Gastroesophageal sphincter (tissue), 4 donors: ENCODE data around the gene CPNE8. TPM values are rescaled to one million over a fixed set of nuclear protein-coding genes. Genes with fewer than 3 reads are reported as not detected.
"Not testable (repeated sequence)": the region's sequence is repeated elsewhere in the genome, so short reads cannot be mapped to it uniquely, and the experiment has no call there.

Experiments
- ATAC-seq: fragments of 150-250 bp; one replicate; pipeline ENCODE4 v1.9.1; 2016; ENCODE audit warnings: mild to moderate bottlenecking, moderate library complexity
- H3K27ac ChIP-seq, 4 donors: fragments of 200-600 bp; sonication (generic) in 3 of 4; 1 replicate in 3 of 4; 2 replicates in 1 of 4; pipeline ENCODE4 v1.5.1; 2016 to 2019
- H3K27me3 ChIP-seq: fragments of 200-600 bp; sonication (generic); one replicate; pipeline ENCODE4 v1.5.1; 2019
- H3K36me3 ChIP-seq, 2 donors: fragments of 200-600 bp; sonication (generic); one replicate each; pipeline ENCODE4 v1.5.1; 2019; ENCODE audit warnings: control low read depth in 1 of 2
- H3K4me1 ChIP-seq, 3 donors: fragments of 200-600 bp; sonication (generic); 1 replicate in 2 of 3; 2 replicates in 1 of 3; pipeline ENCODE4 v1.5.1; 2016 to 2019; ENCODE audit warnings: control low read depth in 2 of 3
- H3K4me3 ChIP-seq, 2 donors: fragments of 200-600 bp; sonication (generic); one replicate each; pipeline ENCODE4 v1.5.1; 2019; ENCODE audit warnings: mild to moderate bottlenecking in 1 of 2, moderate library complexity in 1 of 2
- H3K9me3 ChIP-seq, 3 donors: fragments of 200-600 bp; sonication (generic); one replicate each; pipeline ENCODE4 v1.5.1; 2017 to 2019; ENCODE audit warnings: control low read depth in 2 of 3
- EP300 ChIP-seq: sonication (generic); formaldehyde crosslinking; IDR thresholded peaks from one replicate; pipeline ENCODE4 v1.6.1; 2017; ENCODE audit warnings: antibody characterized with exemption, mild to moderate bottlenecking
- POLR2A ChIP-seq, 2 donors: fragments of 450-650 bp; IDR thresholded peaks; one replicate each; pipeline ENCODE4 v1.6.1; 2017; ENCODE audit warnings: antibody characterized with exemption in 2 of 2, mild to moderate bottlenecking in 2 of 2, moderate library complexity in 1 of 2
- POLR2AphosphoS5 ChIP-seq: sonication (generic); formaldehyde crosslinking; IDR thresholded peaks from one replicate; pipeline ENCODE4 v1.6.1; 2017; ENCODE audit warnings: antibody characterized with exemption
- WGBS, 2 donors: methylation state at CpG; one replicate each; pipeline ENCODE4 v1.1.5; 2018; ENCODE audit warnings: low coverage in 1 of 2; 5-methylcytosine and 5-hydroxymethylcytosine counted together
- total RNA-seq, 4 donors: library from RNA; depleted of rRNA; stranded (reverse); fragments of >200 nt; gene quantifications; one replicate each; pipeline ENCODE4 v1.1.0, GENCODE V29; 2016
- TF ChIP-seq, protein P1 (sequence below), 4 experiments: fragments of 200-600 bp in 2 of 4; fragments of 450-650 bp in 2 of 4; sonication (generic) in 1 of 4; IDR thresholded peaks; one replicate each; pipeline ENCODE4 v1.5.1; 2017 to 2019; ENCODE audit warnings: antibody characterized with exemption in 4 of 4, mild to moderate bottlenecking in 2 of 4, moderate library complexity in 2 of 4

CPNE8 gene
- total RNA-seq, 4 donors from 2014 or later = 15.5 to 44.2 (median 21.2) TPM

DNA sequence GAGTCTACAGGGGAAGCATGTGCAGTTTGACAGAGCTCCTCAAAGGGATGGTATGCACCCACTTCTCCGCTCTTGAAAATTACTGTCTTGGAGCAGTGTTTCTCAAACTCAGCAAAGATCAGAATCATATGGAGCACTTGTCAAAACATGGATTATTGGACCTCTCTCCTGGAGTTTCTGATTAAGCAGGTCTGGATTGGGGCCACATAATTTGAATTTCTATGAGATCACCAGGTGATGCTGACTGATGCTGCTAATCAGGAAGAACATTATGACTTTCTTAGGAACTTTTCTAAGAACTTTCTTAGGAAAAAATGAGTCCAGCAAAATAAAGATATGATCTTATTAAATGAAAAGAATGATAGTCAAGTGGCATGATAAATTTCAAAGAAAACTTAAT lies 144.3 kb downstream of the CPNE8 start:
- Histone ChIP-seq H3K9me3 (no peaks in the 10 kb centered on the region), H3K4me3 (no peak overlapping the region), H3K36me3 (peaks cover 0 to 24% of the 10 kb centered on the region in 2 donors), H3K27ac (no peak overlapping the region), H3K4me1 (no peaks in the 10 kb centered on the region), H3K27me3 (no peaks in the 10 kb centered on the region)
- no peak for TF ChIP-seq EP300
- TF ChIP-seq POLR2AphosphoS5 = no peak
- TF ChIP-seq, protein P1, sequence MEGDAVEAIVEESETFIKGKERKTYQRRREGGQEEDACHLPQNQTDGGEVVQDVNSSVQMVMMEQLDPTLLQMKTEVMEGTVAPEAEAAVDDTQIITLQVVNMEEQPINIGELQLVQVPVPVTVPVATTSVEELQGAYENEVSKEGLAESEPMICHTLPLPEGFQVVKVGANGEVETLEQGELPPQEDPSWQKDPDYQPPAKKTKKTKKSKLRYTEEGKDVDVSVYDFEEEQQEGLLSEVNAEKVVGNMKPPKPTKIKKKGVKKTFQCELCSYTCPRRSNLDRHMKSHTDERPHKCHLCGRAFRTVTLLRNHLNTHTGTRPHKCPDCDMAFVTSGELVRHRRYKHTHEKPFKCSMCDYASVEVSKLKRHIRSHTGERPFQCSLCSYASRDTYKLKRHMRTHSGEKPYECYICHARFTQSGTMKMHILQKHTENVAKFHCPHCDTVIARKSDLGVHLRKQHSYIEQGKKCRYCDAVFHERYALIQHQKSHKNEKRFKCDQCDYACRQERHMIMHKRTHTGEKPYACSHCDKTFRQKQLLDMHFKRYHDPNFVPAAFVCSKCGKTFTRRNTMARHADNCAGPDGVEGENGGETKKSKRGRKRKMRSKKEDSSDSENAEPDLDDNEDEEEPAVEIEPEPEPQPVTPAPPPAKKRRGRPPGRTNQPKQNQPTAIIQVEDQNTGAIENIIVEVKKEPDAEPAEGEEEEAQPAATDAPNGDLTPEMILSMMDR (IDR thresholded peaks at IDR 0.05) = no peak
- no peak for TF ChIP-seq POLR2A (IDR thresholded peaks at IDR 0.05)
- ATAC-seq = no peak
- WGBS, 2 donors = 86 to 100% methylated on average over 1 of the region's 1 CpG

DNA sequence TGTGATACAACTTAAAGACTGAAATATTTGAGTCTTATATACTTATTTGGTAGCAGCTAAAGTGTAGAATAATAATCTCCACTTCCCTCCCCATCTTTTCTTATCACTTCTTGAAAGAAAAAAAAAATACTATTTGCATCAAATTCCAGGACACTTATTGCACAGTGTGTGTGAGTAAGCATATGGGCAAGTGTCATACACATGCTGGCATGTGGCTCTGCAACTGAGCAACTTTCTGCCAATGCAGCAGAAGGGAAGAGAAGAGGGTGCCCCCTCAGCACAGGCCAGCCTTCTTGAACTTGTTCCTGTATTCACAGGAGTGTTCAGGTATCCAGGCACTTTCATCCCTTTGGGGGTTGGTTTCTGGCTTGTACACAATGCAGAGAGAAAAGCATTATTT lies 145.8 kb downstream of the CPNE8 start:
- no peak for ATAC-seq
- TF ChIP-seq POLR2AphosphoS5 (no peak), EP300 (no peak)
- TF ChIP-seq, protein P1 (IDR thresholded peaks at IDR 0.05) = no peak
- H3K27ac ChIP-seq = no peak overlapping the region
- H3K4me3 ChIP-seq = no peak overlapping the region
- H3K4me1 ChIP-seq = no peaks in the 10 kb centered on the region
- H3K9me3 ChIP-seq = no peaks in the 10 kb centered on the region
- no peaks in the 10 kb centered on the region for H3K27me3 ChIP-seq
- H3K36me3 ChIP-seq = peaks cover 0 to 21% of the 10 kb centered on the region in 2 donors

DNA sequence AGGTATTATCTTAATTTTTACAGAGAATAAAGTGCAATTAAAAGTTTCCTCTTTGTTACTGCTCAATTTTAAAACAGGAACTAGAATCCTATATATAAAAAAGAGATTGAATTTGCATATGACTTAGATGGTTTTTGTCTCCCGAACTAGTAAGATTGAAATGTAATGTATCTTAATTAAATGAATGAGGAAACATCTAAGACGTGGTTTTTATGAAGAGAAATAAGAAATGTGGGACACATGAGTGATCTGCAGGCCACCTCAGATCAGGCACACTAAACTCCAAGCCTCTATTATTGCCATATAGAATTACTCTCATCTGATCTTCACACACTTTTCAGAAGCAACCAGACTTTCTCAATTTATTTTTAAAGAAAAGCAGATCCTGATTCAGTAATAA lies 158.6 kb downstream of the CPNE8 start:
- no peak for ATAC-seq
- Histone ChIP-seq H3K27ac (no peak overlapping the region), H3K4me1 (no peaks in the 10 kb centered on the region), H3K4me3 (no peak overlapping the region), H3K36me3 (peaks cover 0 to 5% of the 10 kb centered on the region in 2 donors), H3K9me3 (no peaks in the 10 kb centered on the region), H3K27me3 (no peaks in the 10 kb centered on the region)
- TF ChIP-seq, protein P1 (IDR thresholded peaks at IDR 0.05) = no peak
- no peak for TF ChIP-seq POLR2AphosphoS5
- TF ChIP-seq POLR2A (IDR thresholded peaks at IDR 0.05) = no peak
- TF ChIP-seq EP300 = no peak
- 72 to 75% methylated on average over 2 of the region's 2 CpGs for WGBS, 2 donors

DNA sequence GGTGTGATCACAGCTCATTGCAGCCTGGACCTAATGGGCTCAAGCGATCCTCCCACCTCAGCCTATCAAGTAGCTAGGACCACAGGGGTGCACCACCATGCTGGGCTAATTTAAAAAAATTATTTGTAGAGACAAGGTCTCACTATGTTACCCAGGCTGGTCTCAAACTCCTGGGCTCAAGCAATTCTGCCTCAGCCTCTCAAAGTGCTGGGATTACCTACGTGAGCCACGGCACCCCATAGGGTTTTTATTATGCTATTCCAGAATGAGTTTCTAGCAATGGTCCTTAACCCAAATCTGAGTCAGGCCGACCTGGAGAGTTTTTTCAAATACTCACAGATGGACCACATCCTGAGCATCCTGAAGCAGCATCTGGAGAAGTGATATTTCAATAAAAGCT lies 159.8 kb downstream of the CPNE8 start:
- no peak overlapping the region for H3K4me3 ChIP-seq
- peaks cover 0 to 5% of the 10 kb centered on the region in 2 donors for H3K36me3 ChIP-seq
- H3K27ac ChIP-seq = no peak overlapping the region
- no peak for ATAC-seq
- 46 to 76% methylated on average over 2 to 4 of the region's 4 CpGs for WGBS, 2 donors
- TF ChIP-seq EP300 (no peak), POLR2A (IDR thresholded peaks at IDR 0.05) (no peak), POLR2AphosphoS5 (no peak)
- TF ChIP-seq, protein P1 (IDR thresholded peaks at IDR 0.05) = no peak
- H3K27me3 ChIP-seq = no peaks in the 10 kb centered on the region
- H3K9me3 ChIP-seq = no peaks in the 10 kb centered on the region
- H3K4me1 ChIP-seq = no peaks in the 10 kb centered on the region

DNA sequence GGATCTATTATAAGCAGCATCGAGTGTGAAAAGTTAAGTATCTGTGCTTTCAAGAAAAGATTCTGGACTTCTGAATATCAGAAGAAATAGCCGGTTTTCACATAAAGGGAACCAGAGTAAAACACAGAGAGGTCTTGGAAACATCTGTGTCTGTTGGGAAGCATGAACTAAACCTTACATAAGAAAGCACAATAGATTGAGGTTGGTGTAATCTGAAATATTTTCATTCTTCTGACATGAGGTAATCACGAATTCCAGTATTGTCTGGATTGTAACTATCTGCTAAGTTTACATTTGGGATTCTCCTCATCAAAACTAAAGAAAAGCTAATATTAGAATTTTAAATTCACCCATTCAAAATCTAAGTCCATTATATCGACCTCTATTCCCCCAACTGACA lies 161.3 kb downstream of the CPNE8 start:
- H3K27ac ChIP-seq = no peak overlapping the region
- H3K36me3 ChIP-seq = no peaks in the 10 kb centered on the region
- WGBS, 2 donors = 47 to 51% methylated on average over 4 of the region's 4 CpGs

DNA sequence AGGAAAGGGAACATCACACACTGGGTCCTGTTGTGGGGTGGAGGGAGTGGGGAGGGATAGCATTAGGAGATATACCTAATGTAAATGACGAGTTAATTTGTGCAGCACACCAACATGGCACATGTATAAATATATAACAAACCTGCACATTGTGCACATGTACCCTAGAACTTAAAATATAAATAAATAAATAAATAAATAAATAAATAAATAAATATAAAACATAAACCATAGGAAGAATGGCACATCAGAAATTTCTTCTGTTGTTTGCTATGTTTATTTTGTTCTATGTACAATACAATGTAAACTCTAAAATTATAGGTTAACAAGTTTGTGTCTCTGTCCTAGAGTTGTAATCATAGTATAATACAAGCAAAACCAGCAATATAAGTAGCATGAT lies 162.9 kb downstream of the CPNE8 start:
- H3K4me1 ChIP-seq, H3K9me3 ChIP-seq, H3K4me3 ChIP-seq, H3K27ac ChIP-seq, H3K36me3 ChIP-seq, ATAC-seq, H3K27me3 ChIP-seq: not testable (repeated sequence)
- 100% methylated on average over 1 of the region's 1 CpG for WGBS, 2 donors

More for the DNA sequence above, 161.3 kb downstream of the CPNE8 start:
- Histone ChIP-seq H3K4me3 (no peak overlapping the region), H3K9me3 (no peaks in the 10 kb centered on the region), H3K27me3 (no peaks in the 10 kb centered on the region), H3K4me1 (no peaks in the 10 kb centered on the region)
- TF ChIP-seq POLR2AphosphoS5 (no peak), EP300 (no peak), POLR2A (IDR thresholded peaks at IDR 0.05) (no peak)
- TF ChIP-seq, protein P1 (IDR thresholded peaks at IDR 0.05) = no peak
- no peak for ATAC-seq
